GM12878 (cell line): ENCODE measurements around the gene CD58. TPM values are rescaled to one million over a fixed set of nuclear protein-coding genes. Genes with fewer than 3 reads are reported as not detected.
"Not testable (repeated sequence)": the region's sequence is repeated elsewhere in the genome, so short reads cannot be mapped to it uniquely, and the experiment has no call there.

Source experiments
- ATAC-seq: fragments of 200-7000 bp; cut with Tn5 transposase; 3 replicates; pipeline ENCODE4 v1.9.1; 2020; ENCODE audit warnings: mild to moderate bottlenecking, moderate library complexity
- BruUV-seq: library from RNA; stranded (reverse); fragments of 400-500 nt; replicated peaks from 2 replicates; lab custom pipeline; 2021; lab: Mats Ljungman, UMichigan
- CTCF ChIA-PET: fragments of 300-600 bp; sonication (Branson Sonifier 250); formaldehyde crosslinking; extraction: SDS; loops from one replicate; lab custom pipeline; 2021; ENCODE audit warnings: inconsistent platforms; lab: Yijun Ruan, JAX
- POLR2A ChIA-PET: fragments of 350-600 bp; formaldehyde crosslinking; extraction: SDS; loops from one replicate; lab custom pipeline; 2021; ENCODE audit warnings: inconsistent platforms; lab: Charles Lee
- RAD21 ChIA-PET: fragments of 300-600 bp; sonication (Branson Sonifier 250); formaldehyde crosslinking; loops from one replicate; lab custom pipeline; 2023; ENCODE audit warnings: antibody characterized with exemption; ENCODE audit not compliant: unreplicated experiment; lab: Charles Lee
- SMC1A ChIA-PET: fragments of 300-600 bp; sonication (Branson Sonifier 250); formaldehyde crosslinking; loops from one replicate; lab custom pipeline; 2023; ENCODE audit not compliant: unreplicated experiment, uncharacterized antibody; lab: Charles Lee
- DNase-seq: peaks from one replicate; pipeline ENCODE4 v3.0.0-alpha.2; 2011; ENCODE audit warnings: low read depth, low spot score
- FAIRE-seq: peaks from 3 replicates; lab custom pipeline; 2011; peaks lifted over from hg19 to GRCh38; lab: Jason Lieb, UNC
- H2AFZ ChIP-seq: 2 replicates; pipeline ENCODE4 v1.6.0; 2011; ENCODE audit warnings: low read depth, low read length, control low read depth; ENCODE audit not compliant: control insufficient read depth
- H3K27ac ChIP-seq: 2 replicates; pipeline ENCODE4 v1.5.1; 2011; ENCODE audit warnings: control low read depth; ENCODE audit not compliant: control insufficient read depth, insufficient read depth
- H3K27me3 ChIP-seq, 2 experiments: replicated peaks in 1 of 2; 2 replicates each; pipeline versions ENCODE4 v1.6.0 to v1.6.1; 2011; ENCODE audit warnings: low read length in 1 of 2; ENCODE audit not compliant: control insufficient read depth in 2 of 2, insufficient read depth in 2 of 2
- H3K36me3 ChIP-seq, 2 experiments: 2 replicates each; pipeline ENCODE4 v1.5.1; 2011; ENCODE audit warnings: low read length in 1 of 2; ENCODE audit not compliant: control insufficient read depth in 2 of 2, insufficient read depth in 2 of 2
- H3K4me1 ChIP-seq: 2 replicates; pipeline ENCODE4 v1.6.1; 2011; ENCODE audit warnings: mild to moderate bottlenecking, low read length, moderate library complexity, mixed read lengths; ENCODE audit not compliant: control insufficient read depth, insufficient read depth
- H3K4me2 ChIP-seq: 2 replicates; pipeline ENCODE4 v1.6.0; 2011; ENCODE audit warnings: control low read depth; ENCODE audit not compliant: control insufficient read depth, insufficient read depth
- H3K4me3 ChIP-seq: fragments of 200-600 bp; sonication (generic); 2 replicates; pipeline ENCODE4 v1.5.1; 2016
- H3K79me2 ChIP-seq: 2 replicates; pipeline ENCODE4 v1.6.0; 2011; ENCODE audit warnings: low read length; ENCODE audit not compliant: control insufficient read depth, insufficient read depth
- H3K9ac ChIP-seq: 2 replicates; pipeline ENCODE4 v1.8.0; 2011; ENCODE audit warnings: low read length, control low read depth, mixed read lengths; ENCODE audit not compliant: control insufficient read depth, insufficient read depth
- H3K9me3 ChIP-seq: replicated peaks from 3 replicates; pipeline ENCODE4 v1.5.1; 2011; ENCODE audit warnings: mild to moderate bottlenecking, low read length; ENCODE audit not compliant: control insufficient read depth, insufficient read depth
- H4K20me1 ChIP-seq: 2 replicates; pipeline ENCODE4 v1.6.0; 2011; ENCODE audit not compliant: control insufficient read depth, insufficient read depth
- BHLHE40 ChIP-seq, 2 experiments: fragments of 450-650 bp in 1 of 2; IDR thresholded peaks; 2 replicates each; pipeline ENCODE4 v1.6.1; 2011 to 2017; ENCODE audit warnings: low read depth in 2 of 2, borderline replicate concordance in 1 of 2, improper control_type of control experiment in 1 of 2, low read length in 1 of 2, mild to moderate bottlenecking in 1 of 2
- IKZF1 ChIP-seq: fragments of 450-650 bp; conservative IDR thresholded peaks from 2 replicates; pipeline ENCODE4 v1.6.1; 2017; ENCODE audit warnings: antibody characterized with exemption, mild to moderate bottlenecking
- MLLT1 ChIP-seq: fragments of 450-650 bp; IDR thresholded peaks from 2 replicates; pipeline ENCODE4 v1.6.1; 2016; ENCODE audit warnings: mild to moderate bottlenecking
- NBN ChIP-seq: fragments of 450-650 bp; IDR thresholded peaks from 2 replicates; pipeline ENCODE4 v1.6.1; 2016
- POLR2AphosphoS5 ChIP-seq: IDR thresholded peaks from 2 replicates; pipeline ENCODE4 v1.6.1; 2011; ENCODE audit warnings: mild to moderate bottlenecking, low read length, inconsistent platforms
- SKIL ChIP-seq: fragments of 450-650 bp; IDR thresholded peaks from 2 replicates; pipeline ENCODE4 v1.6.1; 2017; ENCODE audit warnings: mild to moderate bottlenecking, low read depth, inconsistent platforms; ENCODE audit not compliant: poor library complexity, severe bottlenecking
- SMAD5 ChIP-seq: IDR thresholded peaks from 2 replicates; pipeline ENCODE4 v1.6.1; 2016; ENCODE audit warnings: antibody characterized with exemption, low read depth
- SUPT20H ChIP-seq: IDR thresholded peaks from 2 replicates; pipeline ENCODE4 v1.6.1; 2011; ENCODE audit warnings: low read depth, mild to moderate bottlenecking, low read length, moderate library complexity, borderline replicate concordance; ENCODE audit not compliant: control insufficient read depth
- YY1 ChIP-seq: IDR thresholded peaks from 2 replicates; pipeline ENCODE4 v1.6.1; 2011; ENCODE audit warnings: low read depth, mild to moderate bottlenecking, low read length
- WGBS: methylation state at CpG from one replicate; pipeline ENCODE4 v1.1.6; 2016; ENCODE audit warnings: low lambda C conversion rate; ENCODE audit not compliant: insufficient replicate concordance, insufficient coverage; ENCODE audit errors: missing lambda C conversion rate; 5-methylcytosine and 5-hydroxymethylcytosine counted together
- in situ Hi-C: fragments of 300-500 bp; cut with MboI; formaldehyde crosslinking; loops from 9 replicates; pipeline ENCODE4 v1.14.3; 2018; ENCODE audit warnings: mixed read lengths
- intact Hi-C: fragments of 100-400 bp; cut with micrococcal nuclease; formaldehyde crosslinking; loops from one replicate; pipeline ENCODE4 v1.14.2; 2022; ENCODE audit not compliant: unreplicated experiment
- polyA plus RNA-seq, 11 experiments: library from polyadenylated mRNA; depleted of rRNA in 4 of 11; unstranded in 6 of 11; stranded (reverse) in 5 of 11; fragments of >200 nt; fragmentation: Nextera tagmentation in 4 of 11; fragmentation: Illumina TruSeq in 1 of 11; extraction: Ambion mirVana in 4 of 11; extraction: Trizol in 1 of 11; gene quantifications; 1 replicate in 1 of 11; 2 replicates in 10 of 11; pipeline versions ENCODE4 v1.2.1 to v1.2.3, GENCODE V29; 2011 to 2016; ENCODE audit warnings: inconsistent platforms in 2 of 11, missing spikeins in 2 of 11, low read depth in 1 of 11
- total RNA-seq, 4 experiments: library from RNA; depleted of rRNA in 3 of 4; stranded (reverse); fragments of >200 nt in 3 of 4; fragmentation: Illumina TruSeq in 1 of 4; extraction: Trizol in 1 of 4; gene quantifications; 2 replicates each; pipeline versions ENCODE4 v1.2.1 to v1.2.3, GENCODE V29; 2013 to 2021

The CD58 gene
- total and polyA plus RNA-seq, 10 of the 15 experiments (the other 5 are each of a cell fraction or from before 2014, with no cell fraction given) = 70.4 to 252 (median 129) TPM

- H3K4me1 ChIP-seq = peaks cover 26% of the 10 kb centered on the region; the same call in 1 of the 2 replicates
- BruUV-seq = no TSS peak
- H3K27me3 ChIP-seq = no peaks in the 10 kb centered on the region
- peak overlapping the region; percentile 37; the same call in 1 of the 2 replicates for H3K27ac ChIP-seq
- TF ChIP-seq YY1 (0 out of 2 replicates have a peak, but pooled peaks have one; percentile 23), IKZF1 (no peak), SUPT20H (no peak)
- peaks cover 24% of the 10 kb centered on the region; the same call in 2 of the 3 replicates for H3K9me3 ChIP-seq
- in situ Hi-C loops (loop anchor here (25.0 kb wide), 1 partner anchor 1098 kb away; no protein-coding TSS in a partner anchor), intact Hi-C loops (no loop called here)
- FAIRE-seq (no peak), ATAC-seq (no peak), DNase-seq (no peak)
- ChIA-PET POLR2A (interaction anchor here (1.2 to 1.4 kb wide), 2 partner anchors 25 to 59 kb away, joined by 3 read pairs; no protein-coding TSS in a partner anchor), SMC1A (interaction anchor here (1.5 kb wide), 1 partner anchor 23 kb away, joined by 5 read pairs; no protein-coding TSS in a partner anchor), RAD21 (interaction anchor here (1.2 kb wide), 1 partner anchor 200 kb away, joined by 3 read pairs; no protein-coding TSS in a partner anchor), CTCF (no interaction called here)
- H3K36me3 ChIP-seq = peaks cover 6 to 13% of the 10 kb centered on the region in 2 experiments
- H3K9ac ChIP-seq = no peak overlapping the region
- WGBS = 35% methylated on average over 1 of the region's 1 CpG
- peak overlapping the region; percentile 57; the same call in 1 of the 2 replicates for H3K4me2 ChIP-seq
- H2AFZ ChIP-seq = no peak overlapping the region
- no peaks in the 10 kb centered on the region for H4K20me1 ChIP-seq
- H3K4me3 ChIP-seq = peak overlapping the region; percentile 46; the same call in 1 of the 2 replicates
- H3K79me2 ChIP-seq = peaks cover 100% of the 10 kb centered on the region
These were observed 6.4 kb downstream of the CD58 start for GRCh38 chr1:116564426-116564825.

GRCh38 chr1:116562465-116562864 lies 8.4 kb downstream of the CD58 start:
- FAIRE-seq, H3K27me3 ChIP-seq, BruUV-seq, CTCF ChIA-PET, H2AFZ ChIP-seq, H4K20me1 ChIP-seq: not testable (repeated sequence)
- Histone ChIP-seq H3K79me2 (peaks cover 99% of the 10 kb centered on the region), H3K36me3 (peaks cover 6 to 12% of the 10 kb centered on the region in 2 experiments; a peak in 3 of 4 replicates), H3K9me3 (peaks cover 24% of the 10 kb centered on the region; the same call in 2 of the 3 replicates)
- 37% methylated on average over 4 of the region's 4 CpGs for WGBS
- ChIA-PET RAD21 (interaction anchor here (1.3 to 1.5 kb wide), 2 partner anchors 48 to 58 kb away, joined by 3 to 4 read pairs; no protein-coding TSS in a partner anchor), POLR2A (interaction anchor here (2.0 kb wide), 1 partner anchor 18 kb away, joined by 6 read pairs; no protein-coding TSS in a partner anchor)
- in situ Hi-C loops = loop anchor here (25.0 kb wide), 1 partner anchor 1100 kb away; no protein-coding TSS in a partner anchor
- TF ChIP-seq MLLT1 = peak; percentile 80; the same call in 1 of the 2 replicates
- peak; percentile 69; the same call in 1 of the 2 replicates for TF ChIP-seq YY1
- peak; percentile 21 for TF ChIP-seq SKIL
- peak; percentile 37; the same call in 1 of the 2 replicates for TF ChIP-seq POLR2AphosphoS5
- 0 out of 2 replicates have a peak, but pooled peaks have one; percentile 42 for TF ChIP-seq NBN
- 0 out of 4 replicates have a peak, but pooled peaks of 1 of the 2 experiments have one; percentile 27 for TF ChIP-seq BHLHE40 (IDR thresholded peaks at IDR 0.05; ENCODE audit: borderline replicate concordance in 1 of 2, low read depth in 2 of 2, low read length in 1 of 2)
- peak; percentile 43; the same call in 1 of the 2 replicates for TF ChIP-seq SMAD5
- TF ChIP-seq, all 136 proteins: peak for 7; not testable (repeated sequence) for 129
- DNase-seq, ATAC-seq, intact Hi-C loops, H3K9ac ChIP-seq: not testable (repeated sequence)
- Histone ChIP-seq H3K4me1 (peaks cover 42% of the 10 kb centered on the region), H3K4me3 (peak overlapping the region; percentile 42), H3K4me2 (peak overlapping the region; percentile 38), H3K27ac (peak overlapping the region; percentile 100)
- SMC1A ChIA-PET = interaction anchor here (0.9 kb wide), 1 partner anchor 16 kb away, joined by 3 read pairs; no protein-coding TSS in a partner anchor
